Activated CD8-positive, alpha-beta memory T cell treated with anti-CD3 and anti-CD28 coated beads for 4 hours (primary cell): ENCODE data around the gene NUPR1.
"Not testable (repeated sequence)": the region's sequence is repeated elsewhere in the genome, so short reads cannot be mapped to it uniquely, and the experiment has no call there.

Experiments
- DNase-seq, 2 donors: peaks; one replicate each; pipeline ENCODE4 v3.0.0-alpha.2; 2020; ENCODE audit warnings: low read depth in 2 of 2

The NUPR1 gene, protein sequence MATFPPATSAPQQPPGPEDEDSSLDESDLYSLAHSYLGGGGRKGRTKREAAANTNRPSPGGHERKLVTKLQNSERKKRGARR

DNA sequence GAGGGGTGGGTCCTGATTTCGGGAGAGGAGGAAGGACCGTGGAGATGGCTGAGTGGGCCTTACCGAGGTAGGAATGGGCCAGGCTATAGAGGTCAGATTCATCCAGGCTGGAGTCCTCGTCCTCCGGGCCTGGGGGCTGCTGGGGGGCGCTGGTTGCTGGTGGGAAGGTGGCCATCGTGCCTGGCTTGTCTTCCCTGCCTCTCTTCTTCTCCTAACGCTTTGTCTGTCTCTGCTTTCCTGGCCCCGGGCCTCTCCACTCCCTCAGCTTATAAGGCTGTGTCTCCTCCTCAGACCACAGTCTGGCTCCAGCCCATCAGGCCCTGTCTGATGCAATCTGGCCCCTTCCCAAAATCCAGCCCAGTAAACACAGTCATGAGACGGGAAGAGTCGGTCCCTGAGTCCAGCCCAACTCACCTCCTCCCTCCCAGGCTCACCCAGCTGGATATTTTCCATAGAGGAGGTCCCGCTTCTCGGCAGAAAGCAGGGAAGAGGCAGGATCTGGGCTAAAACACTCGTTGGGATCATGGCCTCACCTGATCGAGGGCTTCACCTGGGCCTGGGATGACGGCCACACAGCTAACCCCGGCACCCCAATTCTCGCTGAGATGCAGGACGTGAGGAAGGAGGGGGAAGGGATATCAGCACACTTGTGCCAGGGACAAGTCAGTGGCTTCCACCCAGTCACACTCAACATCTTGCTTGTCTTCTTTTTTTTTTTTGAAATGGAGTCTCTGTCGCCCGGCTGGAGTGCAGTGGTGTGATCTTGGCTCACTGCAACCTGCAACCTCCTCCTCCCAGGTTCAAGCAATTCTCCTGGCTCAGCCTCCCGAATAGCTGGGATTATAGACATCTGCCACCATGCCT lies at the start of gene NUPR1:
Gene NUPR1, minus strand, starts transcription at position 242 of the 864 bp plus-strand sequence. Its CDS starts 67 bp downstream, at position 175.
- no peak for DNase-seq

DNA sequence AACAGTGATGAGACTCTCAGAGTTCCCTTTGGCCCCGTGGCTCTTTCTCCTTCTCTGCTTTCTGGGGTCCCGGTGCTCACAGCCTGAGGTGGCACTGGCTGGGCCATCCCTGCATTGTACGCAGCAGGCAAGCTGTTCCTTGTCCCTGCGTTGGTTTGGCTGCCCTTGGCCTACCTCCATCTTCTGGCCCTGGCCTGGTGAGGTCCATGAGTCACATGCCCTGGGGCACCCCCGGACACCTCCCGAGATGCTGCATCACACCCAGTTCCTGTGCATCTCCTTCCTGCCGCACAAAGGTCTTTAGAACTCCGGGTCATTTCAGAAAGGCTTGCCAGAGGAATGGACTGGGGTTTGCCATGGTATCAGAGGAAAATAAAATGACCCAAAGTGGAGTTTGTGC lies 48.6 kb upstream of the NUPR1 start:
- no peak for DNase-seq

DNA sequence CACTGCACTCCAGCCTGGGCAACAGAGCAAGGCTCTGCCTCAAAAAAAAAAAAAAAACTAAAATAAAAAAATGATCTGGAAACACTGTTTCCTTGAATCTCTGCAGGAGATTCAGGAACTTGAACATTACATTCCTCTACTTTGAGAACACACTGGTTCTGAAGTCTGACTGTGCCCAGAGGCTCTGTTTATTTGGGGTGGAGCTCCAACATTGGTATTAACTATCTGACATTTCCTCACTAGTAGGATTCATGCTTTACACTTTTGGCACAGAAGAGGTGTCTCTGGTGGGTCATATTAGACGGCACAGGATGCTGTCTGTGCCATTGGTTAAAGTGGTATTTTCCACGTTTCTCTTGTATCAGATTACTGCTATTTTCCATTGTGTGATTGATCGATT lies 47.7 kb upstream of the NUPR1 start:
- DNase-seq = no peak

DNA sequence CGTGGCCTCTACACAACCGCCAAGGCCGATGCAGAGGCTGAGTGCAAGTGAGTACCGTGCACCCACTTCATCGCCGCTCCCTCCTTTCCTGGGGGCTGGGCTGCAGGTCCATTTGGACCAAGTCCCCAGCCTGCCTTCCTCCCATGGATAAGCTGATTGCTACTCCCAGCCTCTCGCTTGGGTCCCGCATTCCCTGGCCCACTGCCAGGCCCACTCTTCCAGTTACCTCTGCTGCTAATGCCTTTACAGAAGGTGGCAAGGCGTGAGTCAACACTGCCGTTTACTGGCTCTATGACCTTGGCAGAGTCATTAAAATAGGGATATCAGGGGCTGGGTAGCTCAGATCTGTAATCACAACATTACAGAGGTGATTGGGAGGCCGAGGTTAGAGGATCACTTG lies 46.9 kb upstream of the NUPR1 start:
- no peak for DNase-seq

DNA sequence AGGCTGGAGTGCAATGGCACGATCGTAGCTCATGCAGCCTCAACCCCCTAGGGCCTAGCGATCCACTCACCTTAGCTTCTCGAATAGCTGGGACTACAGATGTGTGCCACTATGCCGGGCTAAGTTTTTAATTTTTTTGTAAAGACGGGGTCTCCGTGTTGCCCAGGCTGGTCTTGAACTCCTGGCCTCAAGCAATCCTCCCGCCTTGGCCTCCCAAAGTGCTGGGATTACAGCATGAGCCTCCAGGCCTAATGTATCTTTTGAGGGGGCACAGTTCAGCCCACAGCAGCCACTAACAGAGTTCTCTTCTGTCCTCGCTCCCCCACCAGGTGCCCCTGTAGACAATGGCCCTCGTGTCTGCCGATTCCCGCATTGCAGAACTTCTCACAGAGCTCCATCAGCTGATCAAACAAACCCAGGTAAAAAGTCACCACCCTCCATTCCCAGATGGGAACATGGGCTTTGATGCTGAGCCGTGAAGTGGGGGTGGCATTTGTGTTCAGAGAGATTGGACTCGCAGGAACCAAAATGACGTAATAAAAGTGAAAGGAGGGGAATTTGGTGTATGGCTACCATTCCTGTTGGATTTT lies 42.0 kb upstream of the NUPR1 start:
- DNase-seq = no peak

DNA sequence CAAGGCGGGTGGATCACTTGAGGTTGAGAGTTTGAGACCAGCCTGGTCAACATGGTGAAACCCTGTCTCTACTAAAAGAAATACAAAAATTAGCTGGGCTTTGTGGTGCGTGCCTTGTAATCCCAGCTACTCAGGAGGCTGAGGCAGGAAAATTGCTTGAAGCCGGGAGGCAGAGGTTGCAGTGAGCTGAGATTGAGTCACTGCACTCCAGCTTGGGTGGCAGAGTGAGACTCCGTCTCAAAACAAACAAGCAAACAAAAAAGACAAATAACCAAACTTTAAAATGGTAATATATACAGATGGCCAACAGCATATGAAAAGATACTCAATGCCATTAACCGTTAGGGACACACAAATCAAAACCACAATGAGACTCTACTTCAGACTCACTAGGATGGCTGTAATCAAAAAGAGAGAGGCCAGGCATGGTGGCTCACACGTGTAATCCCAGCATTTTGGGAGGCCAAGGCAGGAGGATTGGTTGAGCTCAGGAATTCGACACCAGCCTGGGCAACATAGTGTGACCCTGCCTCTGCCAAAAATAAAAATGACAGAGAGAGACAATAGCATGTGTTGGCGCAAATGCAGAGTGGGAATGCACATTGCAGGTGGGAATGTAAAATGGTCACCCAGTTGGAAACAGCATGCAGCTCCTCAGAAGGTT lies 36.8 kb upstream of the NUPR1 start:
- no peak for DNase-seq

DNA sequence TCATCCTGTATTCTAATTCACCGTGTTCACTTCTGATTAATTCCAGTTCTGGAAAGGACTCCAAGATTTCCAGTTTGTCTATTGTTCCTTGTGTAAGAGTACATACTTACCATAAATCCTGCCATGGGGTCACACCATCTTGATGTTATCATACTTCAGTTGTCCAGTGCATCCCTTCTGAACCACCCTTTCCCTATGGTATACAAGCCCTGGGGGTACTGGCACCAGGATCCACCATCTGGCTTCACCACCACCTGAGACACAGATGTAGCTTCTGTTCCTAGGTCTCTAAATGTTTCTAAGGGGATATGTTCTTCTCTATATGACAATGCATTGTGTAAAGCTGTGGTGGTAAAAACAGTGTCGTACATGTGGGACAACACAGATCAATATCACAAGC lies 36.2 kb upstream of the NUPR1 start:
- DNase-seq = no peak

DNA sequence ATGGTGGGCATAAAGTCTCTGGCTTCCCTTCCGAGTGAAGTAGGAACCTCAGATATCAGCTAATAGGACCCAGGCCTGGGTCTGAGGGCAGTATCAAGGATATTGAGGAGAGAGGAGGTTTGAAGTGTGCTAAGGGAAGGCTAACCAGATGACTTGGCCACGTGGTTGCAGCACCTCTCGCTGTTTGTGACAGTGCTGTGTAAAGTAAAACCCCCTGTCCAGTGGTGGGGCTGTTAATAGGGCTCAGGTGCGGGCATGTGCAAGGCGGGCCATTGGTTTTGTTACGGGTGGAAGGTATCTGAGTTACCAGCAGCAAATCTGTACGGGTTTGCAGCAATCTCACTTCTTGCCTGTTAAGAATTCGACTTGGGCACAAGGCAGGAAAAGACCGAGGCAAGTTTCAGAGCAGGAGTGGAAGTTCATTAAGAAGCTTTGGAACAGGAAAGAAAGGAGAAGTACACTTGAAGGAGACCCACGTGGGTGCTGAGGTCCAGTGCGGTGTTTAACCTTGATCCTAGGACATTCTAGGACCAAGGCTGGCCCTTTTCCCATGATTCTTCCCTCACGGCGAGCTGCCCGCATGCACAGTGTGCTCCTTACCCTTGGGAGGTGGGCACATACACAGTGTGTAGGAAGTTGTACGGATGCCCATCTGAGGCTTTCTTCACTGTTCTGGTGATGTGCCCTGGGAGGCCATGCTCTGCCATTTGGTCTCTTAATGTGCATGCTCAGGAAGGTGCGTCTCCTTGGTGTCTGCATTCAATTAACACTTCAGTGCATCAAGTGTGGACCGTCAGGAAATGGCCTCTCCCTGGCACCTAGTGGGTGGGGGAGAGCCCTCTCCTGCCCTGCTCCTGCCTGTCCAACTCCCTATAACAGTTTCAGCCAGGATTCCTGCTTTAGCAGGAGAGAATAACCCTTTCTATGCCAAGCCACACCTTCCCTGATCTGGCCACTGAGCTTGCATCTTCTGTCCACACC lies 35.3 kb upstream of the NUPR1 start:
- no peak for DNase-seq

DNA sequence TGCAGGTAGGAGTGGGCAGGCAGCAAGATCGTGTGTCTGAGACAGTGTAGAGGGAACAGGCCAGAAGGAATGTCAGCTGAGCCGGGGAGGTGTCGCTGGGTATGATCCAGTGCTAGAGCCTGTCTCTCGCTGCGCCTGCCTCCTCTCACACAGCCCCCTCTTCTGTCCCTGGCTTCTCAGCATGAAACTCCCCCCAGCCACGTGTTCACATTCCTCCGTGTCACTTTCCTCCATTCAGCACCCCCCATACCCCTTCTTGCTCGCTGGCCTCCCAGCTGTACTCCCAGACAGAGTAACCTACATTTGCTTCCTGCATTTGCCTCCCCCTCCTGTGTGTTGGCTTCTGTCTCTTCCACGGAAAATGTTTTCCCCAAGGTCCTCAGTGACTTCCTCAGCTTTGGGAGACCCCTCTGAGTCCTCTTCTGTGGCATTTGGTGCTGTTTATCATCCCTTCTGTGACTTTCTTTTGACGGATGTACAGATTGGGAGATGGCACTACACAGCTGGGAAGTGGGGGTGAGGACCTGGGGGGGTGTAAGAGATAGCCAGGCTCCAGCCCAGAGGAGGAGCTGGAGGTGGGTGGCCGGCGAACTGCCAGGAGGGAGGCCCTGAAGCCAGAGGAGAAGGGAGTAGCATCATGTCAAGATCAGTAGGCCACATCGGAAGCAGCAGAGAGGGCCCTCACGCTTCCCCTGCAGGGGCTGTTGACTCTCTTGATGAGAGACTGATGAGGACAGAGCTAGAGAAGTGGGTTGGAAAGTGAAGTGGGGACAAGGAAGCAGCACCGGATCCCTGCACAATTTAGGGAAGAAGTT lies 34.1 kb upstream of the NUPR1 start:
- DNase-seq = no peak

DNA sequence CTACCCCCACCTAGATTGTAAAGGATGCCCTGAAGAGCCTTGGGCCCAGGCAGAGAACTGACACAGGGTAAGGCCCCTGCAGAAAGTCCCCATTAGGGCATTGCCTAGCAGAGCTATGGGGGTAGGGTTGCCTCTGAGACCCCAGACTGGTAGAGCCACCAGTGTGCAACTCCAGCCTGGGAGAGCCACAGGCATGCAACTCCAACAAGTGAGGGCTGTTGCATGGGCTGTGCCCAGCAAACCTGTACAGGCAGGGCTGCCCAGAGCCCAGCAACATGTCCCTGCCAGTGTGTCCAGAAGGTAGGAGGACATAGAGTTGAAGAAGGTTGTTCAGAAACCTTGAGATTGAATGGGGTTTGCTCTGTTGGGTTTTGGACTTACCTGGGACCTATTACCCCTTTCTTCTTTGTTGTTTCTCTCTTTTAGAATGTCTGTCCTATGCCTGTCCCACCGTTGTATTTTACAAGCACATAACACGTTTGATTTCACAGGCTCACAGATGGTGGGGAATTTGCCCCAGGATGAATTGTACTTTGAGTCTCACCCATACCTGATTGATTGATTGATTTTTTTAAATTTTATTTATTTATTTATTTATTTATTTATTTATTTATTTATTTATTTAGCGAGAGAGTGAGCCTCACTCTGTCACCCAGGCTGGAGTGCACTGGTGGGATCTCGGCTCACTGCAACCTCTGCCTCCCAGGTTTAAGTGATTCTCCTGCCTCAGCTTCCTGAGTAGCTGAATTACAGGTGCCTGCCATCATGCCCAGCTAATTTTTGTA lies 31.4 kb upstream of the NUPR1 start:
- DNase-seq = no peak

DNA sequence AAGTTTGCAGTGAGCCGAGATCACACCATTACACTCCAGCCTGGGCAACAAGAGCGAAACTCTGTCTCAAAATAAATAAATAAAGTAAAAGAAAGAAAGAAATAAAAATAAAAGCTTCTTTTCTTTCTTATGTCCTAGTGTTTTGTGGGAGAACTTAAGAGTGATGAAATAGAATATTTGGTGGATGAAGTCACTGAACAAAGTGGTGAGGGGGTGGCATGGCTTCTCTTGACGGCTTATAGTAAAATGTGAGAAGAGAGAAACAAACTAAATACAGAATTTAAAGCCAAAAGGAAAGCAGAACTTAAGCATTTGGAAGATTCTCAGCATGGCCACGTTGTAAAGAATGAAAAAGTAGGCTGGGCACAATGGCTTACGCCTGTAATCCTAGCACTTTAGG lies 30.2 kb upstream of the NUPR1 start:
- no peak for DNase-seq

DNA sequence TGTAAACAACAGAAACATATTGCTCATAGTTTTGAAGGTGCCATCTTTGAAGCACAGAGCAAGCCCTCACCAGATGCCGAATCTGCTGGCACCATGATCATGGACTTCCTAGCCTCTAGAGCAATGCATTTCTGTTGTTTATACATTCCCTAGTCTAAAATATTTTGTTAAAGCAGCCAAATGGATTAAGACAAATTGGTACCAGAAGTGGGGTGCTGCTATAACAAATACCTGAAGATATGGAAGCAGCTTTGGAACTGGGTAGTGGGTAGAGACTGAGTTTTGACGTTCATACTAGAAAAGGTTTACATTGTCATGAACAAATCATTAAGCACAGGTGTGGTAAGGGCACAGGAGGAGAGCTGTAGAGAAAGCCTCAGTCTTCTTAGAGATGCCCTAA lies 28.5 kb upstream of the NUPR1 start:
- no peak for DNase-seq

DNA sequence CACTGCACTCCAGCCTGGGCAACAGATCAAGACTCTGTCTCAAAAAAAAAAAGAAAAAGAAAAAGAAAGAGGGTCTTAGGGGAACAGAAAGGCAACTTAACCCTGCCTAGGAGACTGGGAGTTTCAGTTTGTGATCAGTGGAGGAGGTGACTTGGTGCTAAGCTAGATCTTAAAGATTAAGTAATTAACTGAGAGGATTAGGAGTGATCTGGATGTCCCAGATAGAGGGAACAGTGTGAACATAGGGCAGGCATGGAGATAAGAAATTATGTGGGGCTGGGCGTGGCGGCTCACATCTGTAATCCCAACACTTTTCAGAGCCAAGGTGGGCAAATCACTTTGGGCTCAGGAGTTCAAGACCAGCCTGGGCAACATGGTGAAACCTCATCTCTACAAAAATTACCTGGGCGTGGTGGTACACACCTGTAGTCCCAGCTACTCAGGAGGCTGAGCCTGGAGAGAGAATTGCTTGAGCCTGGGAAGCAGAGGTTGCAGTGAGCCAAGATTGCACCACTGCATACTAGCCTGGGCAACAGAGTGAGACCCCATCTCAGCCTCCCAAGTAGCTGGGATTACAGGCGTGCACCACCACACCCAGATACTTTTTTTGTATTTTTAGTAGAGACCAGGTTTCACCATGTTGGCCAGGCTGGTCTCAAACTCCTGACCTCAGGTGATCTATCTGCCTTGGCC lies 27.6 kb upstream of the NUPR1 start:
- DNase-seq = not testable (repeated sequence)

DNA sequence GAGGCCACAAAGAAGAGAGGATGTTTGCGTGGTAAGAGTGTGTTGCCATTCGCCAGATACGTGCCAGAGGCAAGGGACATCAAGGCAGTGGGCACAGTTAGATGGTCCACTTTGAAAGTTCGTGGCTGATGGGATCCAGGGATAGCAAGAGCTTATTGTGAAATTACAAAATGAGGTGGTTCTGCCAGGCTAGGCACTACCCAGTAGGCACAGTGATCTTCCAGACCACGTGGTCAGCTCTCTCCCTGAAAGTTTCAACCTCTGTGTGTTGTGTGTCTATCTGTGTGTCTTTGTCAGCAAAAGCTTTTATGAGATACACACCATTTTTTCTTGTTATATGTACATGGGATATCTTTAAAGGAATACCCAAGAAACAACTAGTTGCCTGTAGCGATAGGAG lies 24.4 kb upstream of the NUPR1 start:
- no peak for DNase-seq

DNA sequence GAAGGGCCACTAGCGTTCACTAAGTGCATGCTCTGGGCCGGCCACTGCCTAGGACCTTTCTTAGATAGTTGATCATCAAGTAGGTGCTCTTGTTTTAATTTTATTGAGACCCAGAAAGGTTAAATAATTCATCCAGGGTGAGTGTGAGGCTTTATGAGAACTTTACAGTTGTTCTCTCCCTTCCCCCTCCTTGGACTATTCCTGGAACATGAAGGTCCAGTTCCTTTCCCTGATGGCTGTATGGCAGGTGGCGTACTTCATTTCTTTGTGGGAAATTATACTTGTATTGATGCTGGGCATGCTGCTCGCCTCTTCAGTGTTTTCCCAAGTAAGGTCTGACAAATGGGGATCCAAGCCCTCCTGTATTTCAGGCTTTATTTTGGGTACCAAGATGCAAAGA lies 23.4 kb upstream of the NUPR1 start:
- no peak for DNase-seq

DNA sequence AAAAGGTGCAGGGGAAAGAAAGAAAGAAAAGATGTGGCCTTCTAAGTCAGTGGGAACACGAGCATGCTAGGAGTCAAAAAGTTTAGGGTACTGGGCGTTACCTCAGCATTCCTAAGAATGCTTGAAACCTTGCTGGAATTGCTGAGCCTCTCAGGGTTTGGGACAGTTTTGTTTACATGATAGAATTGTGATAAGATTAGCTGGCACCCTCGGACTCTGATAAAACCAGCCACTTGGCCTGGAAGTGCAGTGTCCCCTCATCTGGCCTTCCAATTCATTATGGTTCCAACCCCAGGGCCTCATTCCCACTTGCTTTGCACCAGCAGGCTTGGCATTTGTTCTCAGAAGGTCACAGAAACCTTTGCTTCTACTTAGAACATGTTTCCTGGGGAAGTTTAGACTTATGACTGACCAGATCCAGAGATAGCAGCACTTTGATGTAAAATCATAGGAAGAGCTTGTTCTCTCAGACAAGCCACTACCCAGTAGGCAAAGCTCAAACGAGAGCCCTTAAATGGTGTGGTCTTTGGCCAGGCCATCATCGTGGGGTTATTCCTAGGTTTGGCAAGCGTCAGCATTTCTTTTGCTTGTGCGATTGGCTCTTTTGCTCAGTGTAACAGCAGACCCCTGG lies 22.9 kb upstream of the NUPR1 start:
- DNase-seq = no peak

DNA sequence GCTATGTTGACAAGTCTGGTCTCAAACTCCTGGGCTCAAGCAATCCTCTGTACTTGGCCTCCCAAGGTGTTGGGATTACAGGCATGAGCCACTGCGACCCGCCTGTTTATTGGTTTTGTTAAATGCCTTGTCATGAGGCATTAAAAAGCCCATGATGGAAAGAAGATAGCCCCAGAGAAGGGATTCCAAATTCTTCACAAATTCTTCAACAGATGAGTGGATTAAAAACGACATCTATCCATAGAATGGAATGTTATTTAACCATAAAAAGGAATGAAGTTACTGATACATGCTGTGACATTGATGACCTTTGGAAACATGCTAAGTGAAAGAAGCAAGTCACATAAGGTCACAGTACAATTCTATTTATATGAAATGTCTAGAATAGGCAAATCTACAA lies 19.7 kb upstream of the NUPR1 start:
- DNase-seq = no peak

DNA sequence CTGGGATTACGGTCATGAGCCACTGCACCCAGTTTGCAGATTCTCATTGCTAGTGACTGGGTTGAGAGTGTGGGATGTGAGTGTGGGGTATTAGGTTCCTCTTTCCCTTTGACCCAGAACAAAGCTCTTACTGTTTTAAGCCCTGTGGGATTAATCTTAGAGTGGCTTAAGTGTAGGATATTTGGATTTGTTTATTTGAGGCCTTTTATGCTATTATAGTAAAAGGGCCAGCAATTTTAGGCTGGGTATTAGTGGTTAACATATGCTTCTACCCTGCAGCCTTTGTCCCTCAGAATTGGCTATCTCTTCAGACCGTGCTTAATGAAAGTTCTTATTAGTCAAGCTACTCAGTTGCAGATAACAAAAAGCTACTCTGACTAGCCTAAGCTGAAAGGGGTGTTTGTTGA lies 18.1 kb upstream of the NUPR1 start:
- DNase-seq = no peak

DNA sequence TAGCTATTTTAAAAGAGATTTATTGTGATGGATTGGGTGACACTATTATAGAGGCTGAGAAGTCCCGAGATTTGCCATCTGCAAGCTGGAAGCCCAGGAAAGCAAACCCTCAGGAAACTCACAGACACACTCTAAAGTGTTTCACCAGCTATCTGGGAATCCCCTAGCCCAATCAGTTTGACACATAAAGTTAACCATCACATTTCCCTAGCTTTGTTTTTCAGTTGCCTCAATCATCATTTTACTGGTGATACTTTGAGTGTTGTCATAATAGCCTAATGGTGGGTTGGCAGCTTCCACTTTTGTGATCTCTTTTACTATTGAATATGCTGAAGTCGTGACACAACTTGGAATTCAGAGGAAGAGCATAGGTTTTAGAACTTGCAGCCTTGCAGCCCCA lies 16.8 kb upstream of the NUPR1 start:
- DNase-seq = no peak
